Activated CD8-positive, alpha-beta T cell treated with anti-CD3 and anti-CD28 coated beads, Interleukin-2, amount 10 ng/mL, durations not matched to agents 7 days and 5 days (primary cell): ENCODE measurements around the gene TBCK. TPM values are rescaled to one million over a fixed set of nuclear protein-coding genes. Genes with fewer than 3 reads are reported as not detected.

ENCODE experiments used
- ATAC-seq: fragments of 150-1000 bp; cut with Tn5 transposase; one replicate; pipeline ENCODE4 v1.10.0; 2021; ENCODE audit warnings: moderate library complexity
- CTCF ChIA-PET: fragments of 350-600 bp; sonication (Branson Sonifier 250); formaldehyde crosslinking; loops from one replicate; lab custom pipeline; 2021; ENCODE audit warnings: antibody characterized with exemption; lab: Charles Lee
- POLR2A ChIA-PET: fragments of 350-600 bp; sonication (Branson Sonifier 250); formaldehyde crosslinking; loops from one replicate; lab custom pipeline; 2021; ENCODE audit warnings: antibody characterized with exemption; lab: Charles Lee
- DNase-seq: peaks from one replicate; pipeline ENCODE4 v3.0.0-alpha.2; 2020
- H3K27ac Mint-ChIP-seq: one replicate; pipeline ENCODE4 v1.8.0; 2021; ENCODE audit warnings: mild to moderate bottlenecking, mixed read lengths
- H3K27me3 Mint-ChIP-seq: one replicate; pipeline ENCODE4 v1.8.0; 2021; ENCODE audit warnings: low read depth, mixed read lengths
- H3K36me3 Mint-ChIP-seq: one replicate; pipeline ENCODE4 v1.8.0; 2021; ENCODE audit warnings: low read depth, mixed read lengths
- H3K4me1 Mint-ChIP-seq: one replicate; pipeline ENCODE4 v1.8.0; 2021; ENCODE audit warnings: low read depth, mixed read lengths
- H3K4me3 Mint-ChIP-seq: one replicate; pipeline ENCODE4 v1.8.0; 2021; ENCODE audit warnings: mild to moderate bottlenecking, mixed read lengths
- H3K9me3 Mint-ChIP-seq: one replicate; pipeline ENCODE4 v1.8.0; 2022; ENCODE audit warnings: mixed read lengths; ENCODE audit not compliant: insufficient read depth
- total RNA-seq, 2 experiments: library from RNA; stranded (reverse); gene quantifications; one replicate each; pipeline ENCODE4 v1.2.3, GENCODE V29; 2021

TBCK gene
- total RNA-seq, 2 experiments from 2014 or later: 33.7 to 36.8 TPM

DNA sequence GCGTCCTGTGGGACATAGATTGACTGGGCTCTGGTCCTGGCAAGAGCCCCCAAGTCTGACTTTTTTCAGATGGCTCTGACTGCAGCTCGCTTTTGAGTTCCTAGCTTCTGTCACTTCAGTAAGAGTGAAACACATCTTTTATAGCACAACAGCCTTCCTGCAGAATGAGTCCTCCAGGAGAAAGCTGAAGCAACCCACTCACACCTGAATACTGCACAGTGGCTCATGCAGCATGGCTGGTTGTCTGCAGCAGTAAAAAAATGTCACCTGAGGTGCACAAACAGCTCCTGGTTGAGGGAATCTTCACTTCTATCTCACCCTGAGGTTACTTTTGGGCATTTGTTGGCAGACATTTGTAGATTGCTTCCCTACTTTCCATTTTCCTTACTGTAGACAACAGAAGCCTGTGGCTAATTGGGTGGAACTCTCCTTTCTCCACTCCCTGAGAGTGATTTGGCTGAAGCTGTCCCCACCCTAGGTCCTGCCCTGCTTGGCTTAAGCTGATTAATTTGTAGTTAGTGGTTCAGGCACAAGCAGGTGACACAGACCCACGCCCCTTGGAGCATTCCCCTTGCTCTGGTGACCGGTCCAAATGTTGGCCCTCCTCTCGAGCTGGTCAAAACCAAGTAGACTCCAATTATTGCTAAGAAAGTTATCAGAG is 321.0 kb downstream of the TBCK start:
- Mint-ChIP-seq H3K27ac (no peak overlapping the region), H3K4me1 (no peaks in the 10 kb centered on the region), H3K36me3 (no peaks in the 10 kb centered on the region), H3K9me3 (no peaks in the 10 kb centered on the region), H3K27me3 (no peaks in the 10 kb centered on the region), H3K4me3 (no peak overlapping the region)
- CTCF ChIA-PET: no interaction called here
- DNase-seq (no peak), ATAC-seq (no peak)
- POLR2A ChIA-PET: no interaction called here

DNA sequence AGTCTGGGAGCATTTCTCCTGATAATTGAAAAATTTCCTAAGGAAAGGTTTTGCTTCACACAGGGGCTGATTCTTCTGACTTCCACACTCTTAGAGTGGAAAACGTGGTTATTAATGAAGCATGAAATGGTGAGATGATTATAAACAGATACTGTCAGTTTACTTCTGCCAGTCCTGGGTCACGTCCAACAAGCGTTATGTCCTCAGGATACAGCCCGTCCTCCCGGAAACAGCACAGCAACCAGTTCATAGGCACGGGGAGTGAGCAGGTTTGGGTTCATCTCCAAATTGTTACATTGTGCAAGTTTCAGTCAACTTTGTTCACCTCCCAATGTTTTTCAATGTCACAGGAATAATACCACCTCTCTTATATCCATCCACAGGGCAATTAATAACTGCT is 321.9 kb downstream of the TBCK start:
- CTCF ChIA-PET: no interaction called here
- no peaks in the 10 kb centered on the region for H3K4me1 Mint-ChIP-seq
- no peak for ATAC-seq

GRCh38 chr4:105992641-105993305 is 323.2 kb downstream of the TBCK start:
- CTCF ChIA-PET: no interaction called here
- no peak overlapping the region for H3K4me3 Mint-ChIP-seq
- DNase-seq (no peak), ATAC-seq (no peak)
- POLR2A ChIA-PET: no interaction called here
- no peaks in the 10 kb centered on the region for H3K36me3 Mint-ChIP-seq
- no peaks in the 10 kb centered on the region for H3K9me3 Mint-ChIP-seq
- no peaks in the 10 kb centered on the region for H3K27me3 Mint-ChIP-seq
- no peak overlapping the region for H3K27ac Mint-ChIP-seq
- no peaks in the 10 kb centered on the region for H3K4me1 Mint-ChIP-seq

More for the DNA sequence above, 321.9 kb downstream of the TBCK start:
- no peak overlapping the region for H3K27ac Mint-ChIP-seq
- H3K9me3 Mint-ChIP-seq: no peaks in the 10 kb centered on the region
- no peaks in the 10 kb centered on the region for H3K36me3 Mint-ChIP-seq
- no peaks in the 10 kb centered on the region for H3K27me3 Mint-ChIP-seq
- H3K4me3 Mint-ChIP-seq: no peak overlapping the region
- DNase-seq: no peak
- POLR2A ChIA-PET: no interaction called here

DNA sequence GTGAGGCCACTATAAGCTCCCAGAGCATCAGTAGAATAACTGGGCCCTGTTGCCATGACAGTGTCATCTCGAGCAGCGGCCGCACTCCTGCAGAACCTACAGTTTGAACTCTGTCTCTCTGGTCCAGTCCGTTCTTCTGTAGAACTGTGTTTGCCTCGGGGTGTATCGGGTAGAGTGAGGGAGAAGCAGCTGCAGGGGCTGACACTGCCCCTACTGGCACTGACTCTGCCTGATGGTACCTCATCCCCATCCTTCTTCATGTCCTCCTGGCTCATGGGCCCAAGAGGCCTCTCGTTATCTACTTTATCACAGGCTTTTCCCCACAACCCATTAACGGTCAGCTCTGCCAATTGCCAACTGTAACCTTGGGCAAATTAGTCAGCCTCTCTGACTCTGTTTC is 324.3 kb downstream of the TBCK start:
- ChIA-PET POLR2A (no interaction called here), CTCF (no interaction called here)
- Mint-ChIP-seq H3K4me1 (no peaks in the 10 kb centered on the region), H3K27me3 (no peaks in the 10 kb centered on the region), H3K36me3 (no peaks in the 10 kb centered on the region), H3K4me3 (no peak overlapping the region), H3K27ac (no peak overlapping the region), H3K9me3 (no peaks in the 10 kb centered on the region)
- ATAC-seq (no peak), DNase-seq (no peak)

Other genes starting within 250 kb of the TBCK start
- 10 to 100 TPM; 47.1 to 58.0 TPM for gene AIMP1, start 341 bp upstream of the TBCK start, total RNA-seq
- gene GIMD1, start 52.6 kb upstream of the TBCK start, total RNA-seq: not detected